HFFc6 (cell line): ENCODE measurements around the gene UPF1. TPM values are rescaled to one million over a fixed set of nuclear protein-coding genes. Genes with fewer than 3 reads are reported as not detected.

ENCODE experiments used
- DNase-seq: peaks from one replicate; pipeline ENCODE4 v3.0.0-alpha.2; 2018
- H3K27ac Mint-ChIP-seq: 2 replicates; pipeline ENCODE4 v1.8.0; 2020; ENCODE audit warnings: mild to moderate bottlenecking, mixed read lengths
- H3K27me3 Mint-ChIP-seq: 2 replicates; pipeline ENCODE4 v1.8.0; 2021; ENCODE audit warnings: mild to moderate bottlenecking, moderate library complexity, mixed read lengths; ENCODE audit not compliant: insufficient read depth
- H3K36me3 Mint-ChIP-seq: 2 replicates; pipeline ENCODE4 v1.8.0; 2021; ENCODE audit warnings: low read depth, mixed read lengths
- H3K4me1 Mint-ChIP-seq: 2 replicates; pipeline ENCODE4 v1.8.0; 2020; ENCODE audit warnings: low read depth, mixed read lengths
- H3K4me3 Mint-ChIP-seq: 2 replicates; pipeline ENCODE4 v1.8.0; 2020; ENCODE audit warnings: mild to moderate bottlenecking, moderate library complexity, mixed read lengths
- H3K9me3 Mint-ChIP-seq: 2 replicates; pipeline ENCODE4 v1.8.0; 2020; ENCODE audit warnings: mild to moderate bottlenecking, mixed read lengths
- CTCF ChIP-seq: fragments of 200-600 bp; sonication (generic); IDR thresholded peaks from 2 replicates; pipeline ENCODE4 v1.5.0; 2021; ENCODE audit warnings: antibody characterized with exemption, mild to moderate bottlenecking
- total RNA-seq, 6 experiments: library from RNA; stranded (reverse); fragmentation: NEBNext Ultra II Directional; extraction: Animal tissue kit (Norgen Biotek cat#: 25700); gene quantifications; 2 replicates in 1 of 6; 3 replicates in 5 of 6; pipeline ENCODE4 v1.2.3, GENCODE V29; 2021

UPF1 gene
- total RNA-seq, 6 experiments from 2014 or later = 46.3 to 54.7 (median 51.4) TPM

GRCh38 chr19:18868380-18869022 lies 36.7 kb downstream of the UPF1 start:
- no peak overlapping the region for H3K27ac Mint-ChIP-seq
- no peaks in the 10 kb centered on the region for H3K4me1 Mint-ChIP-seq
- H3K9me3 Mint-ChIP-seq = no peaks in the 10 kb centered on the region
- TF ChIP-seq CTCF = no peak
- no peak overlapping the region for H3K4me3 Mint-ChIP-seq
- no peak for DNase-seq
- H3K36me3 Mint-ChIP-seq = peaks cover 20% of the 10 kb centered on the region
- H3K27me3 Mint-ChIP-seq = peaks cover 3% of the 10 kb centered on the region; the same call in 1 of the 2 replicates

GRCh38 chr19:18869023-18869618 lies 37.4 kb downstream of the UPF1 start:
- Mint-ChIP-seq H3K4me3 (no peak overlapping the region), H3K27ac (no peak overlapping the region), H3K27me3 (peaks cover 3% of the 10 kb centered on the region; the same call in 1 of the 2 replicates), H3K9me3 (no peaks in the 10 kb centered on the region), H3K36me3 (peaks cover 23% of the 10 kb centered on the region), H3K4me1 (no peaks in the 10 kb centered on the region)
- no peak for DNase-seq
- TF ChIP-seq CTCF = no peak

- Mint-ChIP-seq H3K4me3 (no peak overlapping the region), H3K27me3 (peaks cover 5% of the 10 kb centered on the region), H3K27ac (no peak overlapping the region), H3K4me1 (no peaks in the 10 kb centered on the region), H3K9me3 (no peaks in the 10 kb centered on the region), H3K36me3 (peaks cover 31% of the 10 kb centered on the region)
- DNase-seq = no peak
- TF ChIP-seq CTCF = no peak
Observed at GRCh38 chr19:18869781-18870530, 38.2 kb downstream of the UPF1 start.

- DNase-seq = no peak
- H3K9me3 Mint-ChIP-seq = no peaks in the 10 kb centered on the region
- no peak for TF ChIP-seq CTCF
- peak overlapping the region; percentile 29; the same call in 1 of the 2 replicates for H3K27ac Mint-ChIP-seq
- no peak overlapping the region for H3K4me3 Mint-ChIP-seq
- H3K36me3 Mint-ChIP-seq = peaks cover 34% of the 10 kb centered on the region
- H3K27me3 Mint-ChIP-seq = peaks cover 5% of the 10 kb centered on the region
- peaks cover 4% of the 10 kb centered on the region; the same call in 1 of the 2 replicates for H3K4me1 Mint-ChIP-seq
Observed at GRCh38 chr19:18870531-18871172, 38.9 kb downstream of the UPF1 start.

GRCh38 chr19:18871543-18871942 lies 39.8 kb downstream of the UPF1 start:
- DNase-seq = no peak
- Mint-ChIP-seq H3K27me3 (peaks cover 5% of the 10 kb centered on the region), H3K36me3 (peaks cover 41% of the 10 kb centered on the region), H3K9me3 (no peaks in the 10 kb centered on the region; the same call in 1 of the 2 replicates), H3K4me1 (peaks cover 6% of the 10 kb centered on the region; the same call in 1 of the 2 replicates), H3K4me3 (no peak overlapping the region), H3K27ac (no peak overlapping the region)
- TF ChIP-seq CTCF = no peak
